Parathyroid adenoma (tissue), 2 donors: ENCODE measurements around the gene TDRD1.

Experiments
- H2AFZ ChIP-seq: fragments of 300-600 bp; sonication (generic); one replicate; pipeline ENCODE4 v1.7.0; 2017; ENCODE audit warnings: antibody characterized with exemption, mild to moderate bottlenecking
- H3K27ac ChIP-seq: fragments of 300-600 bp; sonication (generic); one replicate; pipeline ENCODE4 v1.7.0; 2017
- H3K27me3 ChIP-seq: fragments of 300-600 bp; sonication (generic); one replicate; pipeline ENCODE4 v1.7.0; 2017; ENCODE audit warnings: low read length; ENCODE audit not compliant: control insufficient read depth, insufficient read depth
- H3K36me3 ChIP-seq: fragments of 300-600 bp; sonication (generic); one replicate; pipeline ENCODE4 v1.7.0; 2017; ENCODE audit warnings: low read length; ENCODE audit not compliant: control insufficient read depth, insufficient read depth
- H3K4me1 ChIP-seq: fragments of 300-600 bp; sonication (generic); one replicate; pipeline ENCODE4 v1.7.0; 2017; ENCODE audit warnings: control low read depth
- H3K4me2 ChIP-seq: fragments of 300-600 bp; sonication (generic); one replicate; pipeline ENCODE4 v1.7.0; 2017; ENCODE audit warnings: low read length
- H3K4me3 ChIP-seq: fragments of 300-600 bp; sonication (generic); one replicate; pipeline ENCODE4 v1.7.0; 2017; ENCODE audit warnings: low read depth, low read length
- H3K79me2 ChIP-seq: fragments of 300-600 bp; sonication (generic); one replicate; pipeline ENCODE4 v1.7.0; 2017; ENCODE audit warnings: control low read depth
- H3K9ac ChIP-seq: fragments of 300-600 bp; sonication (generic); one replicate; pipeline ENCODE4 v1.7.0; 2017; ENCODE audit warnings: mild to moderate bottlenecking
- H3K9me3 ChIP-seq: fragments of 300-600 bp; sonication (generic); one replicate; pipeline ENCODE4 v1.7.0; 2017; ENCODE audit warnings: low read length; ENCODE audit not compliant: control insufficient read depth
- TF ChIP-seq, protein P1 (sequence below): fragments of 300-600 bp; sonication (generic); IDR thresholded peaks from one replicate; pipeline ENCODE4 v1.7.0; 2017; ENCODE audit warnings: antibody characterized with exemption, mild to moderate bottlenecking
- donor health status: primary hyperparathyroidism.

The TDRD1 gene

DNA sequence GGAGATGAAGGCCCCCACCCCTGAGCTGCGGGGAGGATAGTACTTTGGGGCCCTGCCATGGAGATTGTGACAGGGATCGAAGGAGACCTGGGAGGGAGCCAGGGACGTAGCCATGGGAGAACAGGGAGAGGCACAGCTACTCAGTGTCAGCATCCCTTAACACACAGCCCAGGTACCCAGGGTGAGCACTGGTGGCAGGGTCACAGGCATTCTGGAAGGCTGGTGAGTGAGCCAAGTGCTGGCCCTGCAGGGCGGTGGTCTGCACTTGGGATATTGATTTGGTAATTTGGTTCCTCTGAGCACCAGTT lies 99.7 kb downstream of the TDRD1 start:
- no peaks in the 10 kb centered on the region for H3K27me3 ChIP-seq
- H3K27ac ChIP-seq = no peak overlapping the region
- H3K79me2 ChIP-seq = no peaks in the 10 kb centered on the region
- H3K36me3 ChIP-seq = no peaks in the 10 kb centered on the region
- no peaks in the 10 kb centered on the region for H3K9me3 ChIP-seq
- H3K9ac ChIP-seq = no peak overlapping the region
- H2AFZ ChIP-seq = no peak overlapping the region
- TF ChIP-seq, protein P1, sequence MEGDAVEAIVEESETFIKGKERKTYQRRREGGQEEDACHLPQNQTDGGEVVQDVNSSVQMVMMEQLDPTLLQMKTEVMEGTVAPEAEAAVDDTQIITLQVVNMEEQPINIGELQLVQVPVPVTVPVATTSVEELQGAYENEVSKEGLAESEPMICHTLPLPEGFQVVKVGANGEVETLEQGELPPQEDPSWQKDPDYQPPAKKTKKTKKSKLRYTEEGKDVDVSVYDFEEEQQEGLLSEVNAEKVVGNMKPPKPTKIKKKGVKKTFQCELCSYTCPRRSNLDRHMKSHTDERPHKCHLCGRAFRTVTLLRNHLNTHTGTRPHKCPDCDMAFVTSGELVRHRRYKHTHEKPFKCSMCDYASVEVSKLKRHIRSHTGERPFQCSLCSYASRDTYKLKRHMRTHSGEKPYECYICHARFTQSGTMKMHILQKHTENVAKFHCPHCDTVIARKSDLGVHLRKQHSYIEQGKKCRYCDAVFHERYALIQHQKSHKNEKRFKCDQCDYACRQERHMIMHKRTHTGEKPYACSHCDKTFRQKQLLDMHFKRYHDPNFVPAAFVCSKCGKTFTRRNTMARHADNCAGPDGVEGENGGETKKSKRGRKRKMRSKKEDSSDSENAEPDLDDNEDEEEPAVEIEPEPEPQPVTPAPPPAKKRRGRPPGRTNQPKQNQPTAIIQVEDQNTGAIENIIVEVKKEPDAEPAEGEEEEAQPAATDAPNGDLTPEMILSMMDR = no peak
- no peak overlapping the region for H3K4me2 ChIP-seq
- H3K4me3 ChIP-seq = no peak overlapping the region
- H3K4me1 ChIP-seq = peaks cover 7% of the 10 kb centered on the region

DNA sequence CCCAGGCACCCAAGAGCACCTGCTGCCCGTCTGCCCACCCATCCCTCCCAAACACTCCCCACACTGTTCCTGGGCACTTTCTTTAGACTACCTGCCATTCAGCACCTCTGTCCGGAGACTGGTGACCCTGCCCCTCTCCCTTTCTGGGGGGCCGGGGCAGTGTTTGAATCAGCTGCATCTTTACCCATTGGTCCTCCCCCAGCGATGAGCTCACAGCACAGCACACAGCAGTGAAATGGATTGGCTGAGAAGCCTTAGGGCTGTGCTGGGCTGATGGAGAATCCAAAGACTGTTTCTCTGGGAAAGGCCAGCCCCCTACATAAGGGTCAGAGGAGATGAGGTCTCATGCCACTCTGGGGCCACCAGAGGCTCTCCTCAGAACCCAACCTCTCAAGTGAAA lies 100.1 kb downstream of the TDRD1 start:
- Histone ChIP-seq H2AFZ (no peak overlapping the region), H3K36me3 (no peaks in the 10 kb centered on the region), H3K27me3 (no peaks in the 10 kb centered on the region), H3K4me1 (peaks cover 7% of the 10 kb centered on the region), H3K79me2 (no peaks in the 10 kb centered on the region), H3K4me3 (no peak overlapping the region), H3K9ac (no peak overlapping the region), H3K4me2 (no peak overlapping the region), H3K9me3 (no peaks in the 10 kb centered on the region), H3K27ac (no peak overlapping the region)
- TF ChIP-seq, protein P1 = no peak

DNA sequence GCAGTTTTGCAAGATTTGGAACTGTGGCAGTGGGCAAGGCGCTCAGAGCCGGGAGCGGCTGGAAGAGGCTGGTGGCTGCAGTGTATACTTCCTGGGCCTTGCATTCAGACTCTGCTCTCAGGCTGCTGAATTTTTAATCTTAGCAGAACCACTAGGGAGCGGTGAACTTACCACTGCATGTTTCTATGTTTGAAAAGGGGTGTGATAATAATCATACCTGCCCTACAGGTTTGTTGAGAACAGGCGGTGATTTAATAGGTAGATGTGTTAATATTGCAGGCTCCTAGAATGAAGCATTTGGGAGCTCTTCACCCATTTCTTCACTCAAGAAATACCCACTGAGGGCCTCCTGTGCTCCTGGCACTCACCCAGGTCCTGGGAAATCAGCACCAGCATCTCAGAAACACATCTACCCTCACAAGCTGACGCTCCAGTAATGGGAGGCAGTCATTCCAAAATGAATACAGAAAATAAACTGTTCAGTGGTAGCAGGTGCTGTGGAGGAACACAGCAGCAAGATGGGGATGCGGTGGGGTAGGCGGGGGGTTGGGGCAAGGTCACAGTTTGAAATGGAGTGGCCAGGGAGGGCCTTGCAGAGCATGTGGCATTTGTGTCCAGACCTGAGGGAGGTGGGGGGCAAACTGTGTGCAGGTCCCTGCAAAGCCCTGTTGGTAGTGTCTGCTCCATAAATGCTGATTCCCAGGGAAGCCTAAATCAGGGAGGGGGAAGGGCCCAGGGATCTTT lies 100.9 kb downstream of the TDRD1 start:
- H3K4me2 ChIP-seq = no peak overlapping the region
- no peak overlapping the region for H3K9ac ChIP-seq
- peaks cover 7% of the 10 kb centered on the region for H3K4me1 ChIP-seq
- no peaks in the 10 kb centered on the region for H3K79me2 ChIP-seq
- H3K27ac ChIP-seq = no peak overlapping the region
- no peaks in the 10 kb centered on the region for H3K27me3 ChIP-seq
- H3K9me3 ChIP-seq = no peaks in the 10 kb centered on the region
- no peak overlapping the region for H3K4me3 ChIP-seq
- H2AFZ ChIP-seq = no peak overlapping the region
- TF ChIP-seq, protein P1 = no peak
- no peaks in the 10 kb centered on the region for H3K36me3 ChIP-seq

DNA sequence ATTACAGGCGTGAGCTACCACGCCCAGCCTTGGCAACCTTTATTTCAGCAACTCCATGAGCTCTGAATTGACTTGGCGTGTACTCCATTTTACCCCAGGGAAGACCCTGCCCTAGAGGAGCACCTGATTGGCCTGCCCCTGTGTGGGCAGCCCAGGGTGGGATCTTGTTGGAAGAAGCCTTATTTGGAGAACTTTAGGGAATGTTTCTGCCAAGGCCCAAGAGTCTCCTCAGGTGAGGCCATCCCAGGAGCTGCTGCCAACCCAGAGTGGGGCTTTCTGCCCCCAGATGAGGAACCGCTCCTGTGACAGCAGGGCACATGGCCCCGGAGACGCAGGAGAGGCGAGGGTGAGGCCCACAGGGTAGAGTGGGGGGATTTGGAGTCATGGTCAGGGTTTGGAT lies 101.9 kb downstream of the TDRD1 start:
- no peak overlapping the region for H3K9ac ChIP-seq
- no peak overlapping the region for H2AFZ ChIP-seq
- no peak overlapping the region for H3K4me2 ChIP-seq
- H3K4me3 ChIP-seq = no peak overlapping the region
- TF ChIP-seq, protein P1 = no peak
- H3K27ac ChIP-seq = no peak overlapping the region
- peaks cover 7% of the 10 kb centered on the region for H3K4me1 ChIP-seq
- no peaks in the 10 kb centered on the region for H3K27me3 ChIP-seq
- H3K9me3 ChIP-seq = no peaks in the 10 kb centered on the region
- H3K79me2 ChIP-seq = no peaks in the 10 kb centered on the region
- no peaks in the 10 kb centered on the region for H3K36me3 ChIP-seq

DNA sequence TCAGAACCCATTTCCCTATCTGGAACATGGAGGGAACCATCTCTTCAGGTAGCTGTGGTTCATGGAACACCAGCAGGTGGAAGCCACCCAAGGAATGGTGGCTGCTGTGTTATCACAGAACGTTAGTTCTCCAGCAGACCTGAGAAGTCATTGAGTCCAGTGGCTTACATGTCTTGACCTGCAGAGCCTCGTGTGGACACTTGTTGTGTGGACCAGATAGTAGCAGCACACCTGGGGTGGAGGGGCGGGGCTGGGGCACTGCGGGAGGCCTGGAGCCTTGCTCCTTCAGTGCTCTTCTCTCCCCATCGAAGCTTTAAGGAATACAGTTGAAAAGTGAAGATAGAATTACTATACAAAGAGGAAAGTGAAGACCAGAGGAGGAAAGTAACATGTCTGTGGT lies 102.3 kb downstream of the TDRD1 start:
- Histone ChIP-seq H3K4me1 (peaks cover 7% of the 10 kb centered on the region), H3K27ac (no peak overlapping the region), H3K36me3 (no peaks in the 10 kb centered on the region), H3K9ac (no peak overlapping the region), H2AFZ (no peak overlapping the region), H3K79me2 (no peaks in the 10 kb centered on the region), H3K27me3 (no peaks in the 10 kb centered on the region), H3K4me2 (no peak overlapping the region), H3K4me3 (no peak overlapping the region), H3K9me3 (no peaks in the 10 kb centered on the region)
- TF ChIP-seq, protein P1 = no peak
